ENCODE data around the gene WDR46.

- TF ChIP-seq CTCF (IDR thresholded peaks at IDR 0.05; ENCODE audit: control extremely low read depth in 1 of 3, insufficient read depth in 1 of 3, low read depth in 1 of 3, low read length in 3 of 3) (no peak), SP2 (IDR thresholded peaks at IDR 0.05; ENCODE audit: low read length) (no peak), POLR2AphosphoS5 (IDR thresholded peaks at IDR 0.05; ENCODE audit: low read depth, low read length) (no peak)
Measured at GRCh38 chr6:33251395-33252012, 37.5 kb downstream of the WDR46 start.
